ENCODE data around the gene BHLHE23.

Gene BHLHE23

GRCh38 chr20:63006540-63007359 lies at the start of gene BHLHE23:
Gene BHLHE23, minus strand, starts transcription at chr20:63006964. Its CDS starts 190 bp downstream, at chr20:63006774.
- peaks cover 9% of the 10 kb centered on the region; the same call in 1 of the 2 replicates for H3K4me1 ChIP-seq (ENCODE audit: insufficient read depth, low read length)
- H3K9ac ChIP-seq (ENCODE audit: low read depth, low read length) = peak within 1 kb of the TSS; percentile 36; the same call in 1 of the 2 replicates
- H3K9me3 ChIP-seq (ENCODE audit: control insufficient read depth, insufficient read depth, low read length) = no peaks in the 10 kb centered on the region
- no peaks in the 10 kb centered on the region for H3K36me3 ChIP-seq (ENCODE audit: insufficient read depth, low read length)

GRCh38 chr20:63055575-63056235 lies 48.9 kb upstream of the BHLHE23 start:
- Histone ChIP-seq H3K9me3 (ENCODE audit: control insufficient read depth, insufficient read depth, low read length) (no peaks in the 10 kb centered on the region), H3K4me1 (ENCODE audit: insufficient read depth, low read length) (no peaks in the 10 kb centered on the region; the same call in 1 of the 2 replicates), H3K9ac (ENCODE audit: low read depth, low read length) (no peak overlapping the region)

GRCh38 chr20:63054681-63055240 lies 48.0 kb upstream of the BHLHE23 start:
- no peaks in the 10 kb centered on the region; the same call in 1 of the 2 replicates for H3K4me1 ChIP-seq (ENCODE audit: insufficient read depth, low read length)
- no peak overlapping the region for H3K9ac ChIP-seq (ENCODE audit: low read depth, low read length)
- no peaks in the 10 kb centered on the region for H3K9me3 ChIP-seq (ENCODE audit: control insufficient read depth, insufficient read depth, low read length)
- H3K36me3 ChIP-seq (ENCODE audit: insufficient read depth, low read length) = no peaks in the 10 kb centered on the region

More at GRCh38 chr20:63055575-63056235, 48.9 kb upstream of the BHLHE23 start:
- no peaks in the 10 kb centered on the region for H3K36me3 ChIP-seq (ENCODE audit: insufficient read depth, low read length)

- H3K4me1 ChIP-seq (ENCODE audit: insufficient read depth, low read length) = no peaks in the 10 kb centered on the region; the same call in 1 of the 2 replicates
- H3K9me3 ChIP-seq (ENCODE audit: control insufficient read depth, insufficient read depth, low read length) = no peaks in the 10 kb centered on the region
- no peaks in the 10 kb centered on the region for H3K36me3 ChIP-seq (ENCODE audit: insufficient read depth, low read length)
- no peak overlapping the region for H3K9ac ChIP-seq (ENCODE audit: low read depth, low read length)
Observed at GRCh38 chr20:63054103-63054474, 47.3 kb upstream of the BHLHE23 start.

- Histone ChIP-seq H3K36me3 (ENCODE audit: insufficient read depth, low read length) (no peaks in the 10 kb centered on the region), H3K9me3 (ENCODE audit: control insufficient read depth, insufficient read depth, low read length) (no peaks in the 10 kb centered on the region), H3K4me1 (ENCODE audit: insufficient read depth, low read length) (no peaks in the 10 kb centered on the region; the same call in 1 of the 2 replicates), H3K9ac (ENCODE audit: low read depth, low read length) (no peak overlapping the region)
Observed at GRCh38 chr20:63053432-63054102, 46.8 kb upstream of the BHLHE23 start.

GRCh38 chr20:63052571-63053431 lies 46.0 kb upstream of the BHLHE23 start:
- H3K9me3 ChIP-seq (ENCODE audit: control insufficient read depth, insufficient read depth, low read length) = no peaks in the 10 kb centered on the region
- no peak overlapping the region for H3K9ac ChIP-seq (ENCODE audit: low read depth, low read length)
- no peaks in the 10 kb centered on the region for H3K36me3 ChIP-seq (ENCODE audit: insufficient read depth, low read length)
- H3K4me1 ChIP-seq (ENCODE audit: insufficient read depth, low read length) = no peaks in the 10 kb centered on the region; the same call in 1 of the 2 replicates

- H3K36me3 ChIP-seq (ENCODE audit: insufficient read depth, low read length) = no peaks in the 10 kb centered on the region
- H3K9ac ChIP-seq (ENCODE audit: low read depth, low read length) = no peak overlapping the region
- no peaks in the 10 kb centered on the region; the same call in 1 of the 2 replicates for H3K9me3 ChIP-seq (ENCODE audit: control insufficient read depth, insufficient read depth, low read length)
- H3K4me1 ChIP-seq (ENCODE audit: insufficient read depth, low read length) = no peaks in the 10 kb centered on the region; the same call in 1 of the 2 replicates
Observed at GRCh38 chr20:63051911-63052310, 45.1 kb upstream of the BHLHE23 start.

- Histone ChIP-seq H3K4me1 (ENCODE audit: insufficient read depth, low read length) (no peaks in the 10 kb centered on the region; the same call in 1 of the 2 replicates), H3K36me3 (ENCODE audit: insufficient read depth, low read length) (no peaks in the 10 kb centered on the region), H3K9ac (ENCODE audit: low read depth, low read length) (no peak overlapping the region), H3K9me3 (ENCODE audit: control insufficient read depth, insufficient read depth, low read length) (no peaks in the 10 kb centered on the region; the same call in 1 of the 2 replicates)
Observed at GRCh38 chr20:63051186-63051860, 44.6 kb upstream of the BHLHE23 start.

GRCh38 chr20:63050406-63050805 lies 43.6 kb upstream of the BHLHE23 start:
- no peaks in the 10 kb centered on the region for H3K36me3 ChIP-seq (ENCODE audit: insufficient read depth, low read length)
- H3K4me1 ChIP-seq (ENCODE audit: insufficient read depth, low read length) = no peaks in the 10 kb centered on the region; the same call in 1 of the 2 replicates
- H3K9ac ChIP-seq (ENCODE audit: low read depth, low read length) = no peak overlapping the region
- no peaks in the 10 kb centered on the region; the same call in 1 of the 2 replicates for H3K9me3 ChIP-seq (ENCODE audit: control insufficient read depth, insufficient read depth, low read length)

GRCh38 chr20:63049561-63050221 lies 42.9 kb upstream of the BHLHE23 start:
- no peak overlapping the region for H3K9ac ChIP-seq (ENCODE audit: low read depth, low read length)
- H3K9me3 ChIP-seq (ENCODE audit: control insufficient read depth, insufficient read depth, low read length) = no peaks in the 10 kb centered on the region; the same call in 1 of the 2 replicates
- no peaks in the 10 kb centered on the region for H3K36me3 ChIP-seq (ENCODE audit: insufficient read depth, low read length)
- no peaks in the 10 kb centered on the region; the same call in 1 of the 2 replicates for H3K4me1 ChIP-seq (ENCODE audit: insufficient read depth, low read length)

- Histone ChIP-seq H3K4me1 (ENCODE audit: insufficient read depth, low read length) (no peaks in the 10 kb centered on the region; the same call in 1 of the 2 replicates), H3K36me3 (ENCODE audit: insufficient read depth, low read length) (no peaks in the 10 kb centered on the region), H3K9ac (ENCODE audit: low read depth, low read length) (no peak overlapping the region), H3K9me3 (ENCODE audit: control insufficient read depth, insufficient read depth, low read length) (no peaks in the 10 kb centered on the region; the same call in 1 of the 2 replicates)
Observed at GRCh38 chr20:63049191-63049518, 42.4 kb upstream of the BHLHE23 start.

- H3K36me3 ChIP-seq (ENCODE audit: insufficient read depth, low read length) = no peaks in the 10 kb centered on the region
- H3K4me1 ChIP-seq (ENCODE audit: insufficient read depth, low read length) = no peaks in the 10 kb centered on the region; the same call in 1 of the 2 replicates
- no peaks in the 10 kb centered on the region; the same call in 1 of the 2 replicates for H3K9me3 ChIP-seq (ENCODE audit: control insufficient read depth, insufficient read depth, low read length)
- no peak overlapping the region for H3K9ac ChIP-seq (ENCODE audit: low read depth, low read length)
Observed at GRCh38 chr20:63048516-63049190, 41.9 kb upstream of the BHLHE23 start.
